Putamen (tissue), 1 donor: ENCODE results near the gene RETREG2.

Experiments
- DNase-seq: peaks from one replicate; pipeline ENCODE4 v3.0.0-alpha.2; 2016; ENCODE audit warnings: low spot score

The RETREG2 gene

GRCh38 chr2:219215871-219216534, 37.9 kb downstream of the RETREG2 start:
- no peak for DNase-seq

DNA sequence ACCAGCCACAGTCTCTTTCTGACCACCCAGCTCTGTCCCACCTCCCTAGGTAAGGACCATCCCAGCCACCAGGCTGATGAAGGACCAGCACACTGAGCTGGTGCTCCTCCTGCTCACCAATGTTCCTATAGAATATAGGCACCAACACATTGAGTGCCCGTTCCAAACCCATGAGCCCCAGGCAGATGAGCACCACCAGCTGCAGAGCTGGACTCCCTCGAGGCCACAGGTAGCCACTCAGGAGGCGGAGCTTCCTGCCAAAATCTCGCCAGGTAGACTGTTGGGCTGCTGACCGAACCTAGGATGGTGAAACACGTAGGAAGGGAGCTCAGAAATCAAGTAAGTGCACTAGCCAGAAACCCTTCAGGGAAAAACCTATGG, 38.5 kb downstream of the RETREG2 start:
- no peak for DNase-seq

DNA sequence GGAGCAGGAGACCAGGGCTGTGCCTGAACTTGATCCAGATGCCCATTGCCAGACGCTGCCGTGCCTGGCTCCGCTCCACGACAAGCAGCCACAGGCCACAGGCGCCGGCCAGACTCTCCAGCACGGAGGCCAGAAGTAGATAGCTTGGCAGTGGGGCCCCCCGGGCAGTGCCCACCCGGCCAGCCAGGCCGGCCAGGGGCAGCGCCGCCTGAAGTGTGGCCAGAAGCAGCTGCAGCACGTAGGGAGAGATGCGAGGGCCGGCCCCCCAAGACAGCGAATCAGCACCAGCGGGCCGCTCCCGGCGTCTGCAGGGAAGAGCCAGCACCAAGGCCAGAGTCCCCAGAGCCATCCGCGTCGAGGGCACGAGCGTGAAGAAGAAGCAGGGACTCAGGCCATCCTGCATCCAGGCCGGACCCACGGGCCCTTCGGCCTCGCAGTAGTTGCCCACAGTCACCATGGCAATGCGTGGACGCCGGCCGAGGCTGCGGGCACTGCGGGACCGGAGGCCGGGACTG, 40.2 kb downstream of the RETREG2 start:
- peak; percentile 55 for DNase-seq

- peak; percentile 96 for DNase-seq
Observed at GRCh38 chr2:219218732-219219701, 40.9 kb downstream of the RETREG2 start, which contains the start of gene ABCB6. TSS of gene ABCB6 (minus strand) at chr2:219218958. CDS start at chr2:219218673, 285 bp downstream.

DNA sequence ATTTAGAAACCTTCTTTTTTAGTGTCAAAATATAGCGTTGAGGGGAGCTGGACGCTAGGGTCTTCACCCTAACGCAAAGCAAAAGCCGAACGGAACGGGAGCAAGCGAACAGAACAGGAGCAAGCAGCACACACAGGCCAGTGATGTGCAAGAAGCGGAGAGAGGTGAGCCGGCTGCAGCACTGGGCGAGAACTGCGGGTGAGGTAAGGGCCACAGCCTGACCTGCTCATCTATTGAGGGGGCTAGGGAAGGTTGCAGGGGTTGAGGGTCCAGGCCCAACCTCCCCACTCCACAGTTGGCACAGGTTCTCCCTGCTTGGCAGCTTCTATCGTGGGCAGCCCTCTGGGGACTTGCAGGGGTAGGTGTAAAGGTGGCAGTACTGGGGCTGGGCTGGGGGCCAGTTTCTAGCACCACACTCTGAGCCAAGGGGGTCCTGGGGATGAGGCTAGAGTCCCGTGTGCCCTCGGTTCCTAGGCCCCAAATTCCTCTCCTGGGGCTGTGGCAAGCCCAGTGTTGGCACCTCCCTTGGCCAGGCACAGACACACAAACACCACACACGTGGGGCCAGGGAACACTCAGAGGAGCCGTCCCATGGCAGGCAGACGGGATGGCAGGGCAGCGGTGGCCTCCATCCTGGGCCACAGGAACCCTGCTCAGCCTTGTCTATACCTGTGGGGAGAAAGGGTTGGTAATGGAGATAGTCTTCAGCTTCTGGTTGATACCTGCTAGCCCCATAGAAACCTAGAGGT, 41.9 kb downstream of the RETREG2 start:
- no peak for DNase-seq

DNA sequence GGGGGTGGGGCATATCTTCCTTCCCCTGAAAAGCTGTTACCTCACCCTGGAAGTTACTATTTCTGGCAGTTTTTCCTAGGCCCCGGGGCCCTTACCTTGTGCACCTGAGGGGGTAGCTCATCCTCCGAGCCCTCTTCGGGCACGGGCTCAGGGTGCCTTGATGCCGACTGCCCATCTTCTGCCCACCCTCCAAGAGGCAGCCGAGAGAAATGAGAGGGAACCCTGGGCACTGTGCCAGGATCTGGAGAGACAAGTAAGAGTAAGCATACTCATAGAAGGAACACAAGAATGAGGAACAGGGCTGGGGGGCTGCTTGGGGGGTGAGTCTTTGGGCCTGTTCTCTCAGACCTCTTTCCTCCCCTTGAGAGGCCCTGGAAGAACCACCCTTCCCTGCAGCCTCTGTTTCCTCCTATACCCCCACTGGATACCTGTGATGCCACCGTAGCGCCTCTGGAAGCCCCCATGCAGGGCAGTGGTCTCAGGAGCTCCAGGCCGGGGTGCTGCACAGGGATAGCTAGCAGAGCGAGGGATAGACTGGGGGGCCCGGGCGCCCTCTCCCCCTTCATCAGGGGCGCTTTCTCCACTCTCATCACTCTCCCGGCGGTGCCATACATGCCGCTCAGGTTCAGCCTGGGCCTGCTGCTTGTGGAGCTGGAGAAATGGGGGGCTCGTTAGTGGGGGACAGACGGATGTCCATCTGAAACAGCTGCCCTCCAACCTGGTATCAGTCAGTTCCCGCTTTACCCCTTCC, 42.8 kb downstream of the RETREG2 start:
- DNase-seq, result no peak

- no peak for DNase-seq
Observed at GRCh38 chr2:219221957-219222518, 44.0 kb downstream of the RETREG2 start.

DNA sequence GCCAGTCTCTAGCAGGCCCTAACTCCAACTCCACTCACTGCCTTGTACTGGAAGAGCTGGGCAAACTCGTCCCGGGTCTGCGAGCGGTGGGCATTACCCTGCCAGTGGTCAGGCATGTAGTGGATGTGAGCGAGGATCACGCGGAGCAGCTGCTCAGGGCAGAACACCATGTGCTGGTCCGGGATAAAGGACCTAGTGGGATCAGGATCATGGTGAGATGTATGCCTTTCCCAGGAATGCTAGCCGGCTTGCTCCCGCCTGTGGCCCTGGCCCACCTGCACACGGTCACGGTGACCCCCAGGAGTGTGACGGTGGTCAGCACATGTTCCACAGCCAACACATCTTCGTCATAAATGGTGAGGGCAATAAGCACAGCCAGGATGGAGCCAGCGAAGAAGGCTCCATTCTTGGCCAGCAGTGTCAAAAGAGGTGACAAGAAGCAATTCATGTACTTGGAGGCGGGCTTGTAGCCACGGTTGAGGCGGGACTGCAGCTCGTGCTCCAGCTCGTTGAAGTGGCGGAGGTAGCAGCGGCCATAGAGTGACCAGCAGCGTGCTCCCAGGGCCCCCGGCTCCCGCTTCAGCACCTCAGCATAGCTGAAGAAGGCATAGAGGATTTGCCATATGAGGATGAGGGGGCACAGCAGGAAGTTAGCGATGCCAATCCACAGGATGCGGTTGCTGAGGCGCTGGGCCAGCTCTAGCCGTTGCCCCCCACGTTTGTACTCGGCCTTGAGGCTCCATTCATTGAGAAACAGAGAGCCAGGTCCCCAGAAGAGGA, 45.9 kb downstream of the RETREG2 start:
- DNase-seq, result no peak

GRCh38 chr2:219225350-219225749, 47.3 kb downstream of the RETREG2 start:
- no peak for DNase-seq

- DNase-seq, result no peak
Observed at GRCh38 chr2:219228041-219228910, 50.2 kb downstream of the RETREG2 start.

DNA sequence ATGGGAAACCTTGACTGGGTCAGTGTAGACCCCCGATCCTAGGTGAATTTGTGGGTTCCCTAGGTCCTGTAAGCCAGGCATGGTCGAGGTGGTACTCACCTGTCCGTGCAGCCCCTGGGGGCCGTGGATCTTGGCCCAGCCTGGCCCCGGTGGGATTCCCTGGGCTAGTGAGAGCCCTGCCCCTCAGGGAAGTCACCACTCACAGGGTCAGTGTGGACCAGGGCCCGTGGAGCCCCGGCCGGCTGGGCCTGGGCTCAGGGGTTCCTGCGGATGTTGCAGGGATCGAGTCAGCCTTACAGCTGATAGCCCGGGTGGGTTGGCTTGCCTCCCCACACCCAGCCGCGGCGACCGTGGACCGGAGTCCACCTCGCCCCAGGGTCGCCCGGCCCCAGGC, 50.8 kb downstream of the RETREG2 start:
- DNase-seq, result no peak

DNA sequence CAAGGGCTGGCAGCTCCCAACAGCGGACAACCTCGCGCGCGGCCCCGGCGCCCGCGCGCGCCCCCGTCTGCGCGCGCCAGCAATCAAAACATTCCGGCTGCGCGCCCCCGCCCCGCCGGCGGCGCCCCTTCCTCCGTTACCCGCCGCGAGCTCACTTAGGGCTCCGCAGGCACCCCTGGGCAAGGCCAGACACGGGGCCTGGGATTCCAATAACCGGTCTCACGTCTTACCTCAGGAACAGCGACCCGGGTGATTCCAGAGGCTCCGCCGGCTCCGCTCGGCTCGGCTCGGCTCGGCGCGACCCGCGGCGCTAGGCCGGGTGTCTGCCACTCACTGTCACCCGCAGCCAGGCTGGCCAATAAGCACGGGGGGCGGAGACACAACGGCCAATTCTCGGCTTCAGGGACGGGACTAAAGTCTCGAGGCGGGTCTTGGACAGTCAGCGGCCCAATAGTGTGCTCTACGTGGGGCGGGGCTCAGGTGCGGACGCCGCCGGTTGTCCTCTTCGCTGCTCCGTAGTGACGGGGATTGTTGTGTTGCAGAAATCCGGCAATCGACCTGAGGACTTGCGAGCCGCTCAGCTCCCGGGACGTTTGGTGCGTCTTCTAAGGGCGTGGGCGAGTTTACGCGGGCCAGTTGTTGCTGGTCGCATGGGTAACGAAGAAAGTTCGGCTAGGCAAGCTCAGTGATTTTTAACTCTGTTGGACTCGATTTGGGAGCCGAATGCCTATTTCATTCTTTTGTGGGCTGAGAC, 51.4 kb downstream of the RETREG2 start, which contains the start of the genes ANKZF1 and ATG9A:
Gene ANKZF1 (plus strand): TSS at position 502 of the 754 bp plus-strand sequence. CDS start 452 bp downstream, outside the sequence.
Gene ATG9A (minus strand): TSS at position 332 of the 754 bp plus-strand sequence. CDS start 1,612 bp downstream, outside the sequence.
- DNase-seq, result peak; percentile 99

DNA sequence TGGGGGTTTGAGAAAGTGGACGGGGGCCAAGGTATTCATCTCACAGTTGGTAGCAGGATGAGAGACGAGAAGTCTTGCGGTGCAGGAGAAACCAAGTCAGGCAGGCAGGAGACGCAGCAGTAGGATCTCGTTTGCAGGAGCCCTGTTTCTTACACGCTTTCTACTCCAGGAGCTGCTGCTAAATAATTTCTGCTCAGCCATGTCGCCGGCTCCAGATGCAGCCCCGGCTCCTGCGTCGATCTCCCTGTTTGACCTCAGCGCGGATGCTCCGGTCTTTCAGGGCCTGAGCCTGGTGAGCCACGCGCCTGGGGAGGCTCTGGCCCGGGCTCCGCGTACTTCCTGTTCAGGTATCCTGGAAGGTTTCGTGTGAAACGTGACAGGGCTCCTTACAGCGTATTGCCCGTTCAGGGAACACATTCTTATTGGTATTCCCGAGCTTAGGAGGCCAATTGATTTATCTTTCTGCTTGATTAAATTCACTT, 52.0 kb downstream of the RETREG2 start:
- no peak for DNase-seq

DNA sequence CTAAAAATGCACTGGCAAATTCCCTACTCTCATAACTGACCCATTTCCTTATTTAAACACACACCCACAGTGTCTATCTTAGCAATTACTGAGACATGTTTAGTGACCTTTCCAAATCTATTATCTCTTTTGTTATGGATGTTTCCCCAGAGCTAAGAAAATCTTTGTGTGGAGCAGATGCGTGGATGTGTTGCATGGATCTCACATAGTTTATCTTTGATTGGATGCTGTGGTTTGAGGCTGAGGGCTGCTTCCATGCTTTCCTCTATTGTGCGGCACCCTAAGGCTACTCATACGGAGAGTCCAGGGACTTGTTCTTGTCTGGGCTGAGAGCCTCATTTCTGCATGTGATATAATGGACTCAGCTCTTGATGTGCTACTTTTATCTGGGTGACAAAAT, 56.3 kb downstream of the RETREG2 start:
- DNase-seq, result no peak
